ENCODE measurements around the gene FAM222A.

Gene FAM222A

DNA sequence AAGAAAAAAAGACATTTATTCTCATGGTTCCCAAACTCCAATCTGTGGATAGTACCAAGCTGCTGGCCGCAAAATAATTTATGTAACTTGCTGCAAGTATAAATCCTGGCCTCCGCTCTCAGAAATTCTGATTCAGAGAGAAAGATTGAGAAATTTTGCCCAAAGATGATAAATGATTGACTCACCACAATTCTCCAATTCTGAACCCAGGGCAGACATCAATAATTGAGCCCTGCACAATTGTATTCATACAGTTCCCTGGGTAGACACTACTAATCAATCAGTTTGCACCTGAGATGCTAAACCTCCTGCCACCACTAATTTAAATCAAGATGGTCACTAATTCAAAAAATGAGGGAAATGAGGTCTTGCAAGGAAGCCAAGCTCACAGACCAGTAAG, 81.4 kb downstream of the FAM222A start:
- no peak for DNase-seq
- no peaks in the 10 kb centered on the region for H3K9me3 ChIP-seq
- H3K27ac ChIP-seq = no peak overlapping the region
- H3K4me1 ChIP-seq = no peaks in the 10 kb centered on the region
- peaks cover 0 to 36% of the 10 kb centered on the region in 2 donors for H3K27me3 ChIP-seq
- no peak overlapping the region for H3K4me3 ChIP-seq
- H3K36me3 ChIP-seq = peaks cover 0 to 8% (median 0%) of the 10 kb centered on the region in 3 donors
- intact Hi-C loops (cut with DNase I; ENCODE audit: low total_unique reads) = no loop called here
- TF ChIP-seq, protein P1, sequence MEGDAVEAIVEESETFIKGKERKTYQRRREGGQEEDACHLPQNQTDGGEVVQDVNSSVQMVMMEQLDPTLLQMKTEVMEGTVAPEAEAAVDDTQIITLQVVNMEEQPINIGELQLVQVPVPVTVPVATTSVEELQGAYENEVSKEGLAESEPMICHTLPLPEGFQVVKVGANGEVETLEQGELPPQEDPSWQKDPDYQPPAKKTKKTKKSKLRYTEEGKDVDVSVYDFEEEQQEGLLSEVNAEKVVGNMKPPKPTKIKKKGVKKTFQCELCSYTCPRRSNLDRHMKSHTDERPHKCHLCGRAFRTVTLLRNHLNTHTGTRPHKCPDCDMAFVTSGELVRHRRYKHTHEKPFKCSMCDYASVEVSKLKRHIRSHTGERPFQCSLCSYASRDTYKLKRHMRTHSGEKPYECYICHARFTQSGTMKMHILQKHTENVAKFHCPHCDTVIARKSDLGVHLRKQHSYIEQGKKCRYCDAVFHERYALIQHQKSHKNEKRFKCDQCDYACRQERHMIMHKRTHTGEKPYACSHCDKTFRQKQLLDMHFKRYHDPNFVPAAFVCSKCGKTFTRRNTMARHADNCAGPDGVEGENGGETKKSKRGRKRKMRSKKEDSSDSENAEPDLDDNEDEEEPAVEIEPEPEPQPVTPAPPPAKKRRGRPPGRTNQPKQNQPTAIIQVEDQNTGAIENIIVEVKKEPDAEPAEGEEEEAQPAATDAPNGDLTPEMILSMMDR (IDR thresholded peaks at IDR 0.05) = no peak

DNA sequence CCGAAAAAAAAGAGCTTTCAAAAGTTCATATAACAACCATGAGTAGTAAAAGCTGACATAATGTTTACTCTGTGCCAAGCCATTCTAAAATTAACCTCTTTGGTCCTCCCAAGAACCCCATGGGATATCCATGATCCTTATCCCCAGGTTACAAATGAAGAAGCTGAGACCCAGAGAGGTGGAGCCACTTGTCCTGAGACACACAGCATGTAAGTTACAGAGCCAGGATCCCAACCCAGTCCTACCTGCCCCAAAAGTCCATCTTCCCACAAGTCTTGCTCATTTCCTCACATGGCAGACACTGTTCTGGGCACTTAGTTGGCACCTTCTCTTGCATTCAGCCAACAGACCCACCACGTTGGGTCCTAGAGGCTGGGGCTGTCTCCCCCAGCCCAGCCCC, 82.4 kb downstream of the FAM222A start:
- Histone ChIP-seq H3K27ac (no peak overlapping the region), H3K9me3 (no peaks in the 10 kb centered on the region), H3K36me3 (peaks cover 0 to 8% (median 0%) of the 10 kb centered on the region in 3 donors), H3K4me1 (no peaks in the 10 kb centered on the region), H3K27me3 (peaks cover 0 to 32% of the 10 kb centered on the region in 2 donors), H3K4me3 (no peak overlapping the region)
- intact Hi-C loops (cut with DNase I; ENCODE audit: low total_unique reads) = no loop called here
- TF ChIP-seq, protein P1 (IDR thresholded peaks at IDR 0.05) = no peak
- DNase-seq = no peak

DNA sequence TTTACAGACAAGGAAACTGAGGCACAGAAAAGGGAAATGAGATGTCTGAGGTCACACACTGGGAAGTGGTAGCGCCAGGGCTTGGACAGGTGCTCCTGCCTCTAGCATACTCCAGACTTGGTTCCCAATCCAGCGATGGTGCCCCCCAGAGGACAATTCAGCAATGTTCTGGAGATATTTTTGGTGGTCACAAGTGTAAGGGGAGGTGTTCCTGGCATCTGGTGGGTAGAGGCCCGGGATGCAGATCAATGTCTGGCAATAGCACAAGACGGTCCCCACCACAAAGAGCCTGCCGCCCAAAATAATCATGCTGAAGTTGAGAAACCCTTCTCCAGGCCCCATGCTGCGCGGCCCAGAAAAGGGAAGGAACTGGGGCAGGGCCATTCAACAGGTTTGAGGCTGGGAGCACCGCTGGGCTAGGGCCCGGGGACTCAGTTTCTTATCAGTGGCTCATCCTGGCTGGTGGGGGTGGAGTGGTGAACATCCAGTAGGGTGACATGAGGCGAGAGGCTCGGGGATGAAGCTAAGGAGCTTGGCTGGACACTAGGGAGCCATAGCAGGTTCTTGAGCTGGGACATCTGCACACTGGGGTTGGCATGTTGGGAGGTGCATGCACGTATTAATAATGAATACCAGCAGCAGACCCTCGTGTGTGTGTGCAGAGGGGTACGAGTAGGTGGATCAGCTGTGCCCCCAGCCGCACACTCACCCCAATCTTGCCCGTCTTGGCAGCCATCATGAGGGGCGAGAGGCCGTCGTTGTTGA, 84.5 kb downstream of the FAM222A start:
- DNase-seq = no peak
- Histone ChIP-seq H3K27me3 (peaks cover 0 to 28% of the 10 kb centered on the region in 2 donors), H3K36me3 (peaks cover 0 to 8% (median 0%) of the 10 kb centered on the region in 3 donors), H3K27ac (no peak overlapping the region), H3K4me3 (no peak overlapping the region), H3K4me1 (no peaks in the 10 kb centered on the region), H3K9me3 (no peaks in the 10 kb centered on the region)
- intact Hi-C loops (cut with DNase I; ENCODE audit: low total_unique reads) = no loop called here
- TF ChIP-seq, protein P1 (IDR thresholded peaks at IDR 0.05) = no peak

DNA sequence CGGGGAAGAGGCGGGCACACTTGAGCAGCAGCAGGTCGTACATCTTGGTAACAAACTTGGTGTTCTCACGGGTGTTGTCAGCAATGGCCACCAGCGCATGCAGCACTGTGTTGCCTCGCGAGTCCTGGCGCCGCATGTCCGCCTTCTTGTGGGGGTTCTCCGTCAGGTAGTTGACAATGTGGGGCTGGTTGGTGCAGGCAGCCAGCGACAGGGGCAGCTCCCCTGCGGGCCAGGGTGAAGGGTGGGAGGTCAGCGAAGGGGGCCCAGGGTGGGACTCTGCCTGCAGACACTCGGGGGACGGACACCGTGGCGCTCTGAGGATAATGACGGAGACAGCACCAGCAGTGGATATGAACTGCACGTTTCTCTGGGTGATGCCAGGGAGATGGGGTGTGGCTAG, 85.1 kb downstream of the FAM222A start:
- TF ChIP-seq, protein P1 (IDR thresholded peaks at IDR 0.05) = no peak
- no peak for DNase-seq
- intact Hi-C loops (cut with DNase I; ENCODE audit: low total_unique reads) = no loop called here
- H3K27ac ChIP-seq = no peak overlapping the region
- H3K27me3 ChIP-seq = peaks cover 0 to 28% of the 10 kb centered on the region in 2 donors
- H3K4me3 ChIP-seq = no peak overlapping the region
- H3K9me3 ChIP-seq = no peaks in the 10 kb centered on the region
- no peaks in the 10 kb centered on the region for H3K4me1 ChIP-seq
- peaks cover 0 to 8% (median 0%) of the 10 kb centered on the region in 3 donors for H3K36me3 ChIP-seq

DNA sequence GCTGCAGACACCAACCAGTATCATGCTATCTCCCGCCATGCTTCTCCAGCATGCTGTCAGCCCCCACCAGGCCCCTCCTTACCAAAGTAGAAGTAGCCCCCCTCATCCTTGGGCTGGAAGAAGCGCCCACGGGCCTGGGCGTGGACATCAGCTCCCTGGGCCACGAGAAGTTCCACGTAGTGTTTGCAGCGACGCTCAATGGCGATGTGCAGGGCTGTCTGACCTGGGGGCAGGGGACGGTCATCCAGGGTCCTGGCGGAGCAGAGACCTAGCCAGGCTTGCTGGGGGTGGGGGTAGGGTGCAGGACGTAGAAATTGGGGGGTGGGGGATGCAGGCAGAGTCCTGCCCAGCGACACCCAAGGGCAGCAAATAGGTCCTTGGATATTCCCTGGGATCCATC, 86.9 kb downstream of the FAM222A start:
- Histone ChIP-seq H3K4me3 (no peak overlapping the region), H3K9me3 (no peaks in the 10 kb centered on the region), H3K36me3 (peaks cover 0 to 8% (median 0%) of the 10 kb centered on the region in 3 donors), H3K27me3 (peaks cover 0 to 18% of the 10 kb centered on the region in 2 donors), H3K4me1 (no peaks in the 10 kb centered on the region), H3K27ac (no peak overlapping the region)
- intact Hi-C loops (cut with DNase I; ENCODE audit: low total_unique reads) = no loop called here
- DNase-seq = no peak
- TF ChIP-seq, protein P1 (IDR thresholded peaks at IDR 0.05) = no peak
